ENCODE results near the gene DUSP7. TPM values are rescaled to one million over a fixed set of nuclear protein-coding genes. Genes with fewer than 3 reads are reported as not detected.
A peak's percentile ranks its signal among the peaks of the same experiment; 100 is the strongest.

The DUSP7 gene
- polyA plus RNA-seq, 1 of the 3 experiments (the other 2 are of a cell fraction), result 25.8 TPM

GRCh38 chr3:52069135-52069534, 12.8 kb upstream of the DUSP7 start:
- H3K4me3 ChIP-seq (ENCODE audit: low read depth in 2 of 2, low read length in 1 of 2), result no peak overlapping the region
- H3K4me2 ChIP-seq, result no peak overlapping the region
- H3K27me3 ChIP-seq (ENCODE audit: insufficient read depth), result no peaks in the 10 kb centered on the region
- no peak overlapping the region for H3K9ac ChIP-seq
- no peaks in the 10 kb centered on the region for H4K20me1 ChIP-seq (ENCODE audit: insufficient read depth)
- 83% methylated on average over 5 of the region's 5 CpGs for WGBS (ENCODE audit: low lambda C conversion rate)
- peaks cover 0 to 2% of the 10 kb centered on the region in 2 experiments for H3K36me3 ChIP-seq (replicated peaks in 1 of 2; ENCODE audit: control insufficient read depth in 1 of 2, insufficient read depth in 2 of 2, low read length in 1 of 2)
- POLR2A ChIA-PET, result interaction anchor here (0.7 to 2.2 kb wide), 6 partner anchors 8 to 40 kb away, joined by 3 to 11 read pairs (median 3); partner anchors contain the start of gene DUSP7
- peak overlapping the region in 1 of 2 experiments; percentile 100; a peak in 2 of 4 replicates for H3K27ac ChIP-seq (ENCODE audit: low read depth in 2 of 2, low read length in 1 of 2)
- DNase-seq, result no peak
- no peaks in the 10 kb centered on the region for H3K9me3 ChIP-seq
- no peaks in the 10 kb centered on the region for H3F3A ChIP-seq (replicated peaks; ENCODE audit: insufficient read depth)
- TF ChIP-seq FOSL2 (IDR thresholded peaks at IDR 0.05; ENCODE audit: borderline replicate concordance, low read depth) (no peak), ELF1 (IDR thresholded peaks at IDR 0.05) (no peak), FOXJ3 (CRISPR knock-in tag; IDR thresholded peaks at IDR 0.05) (no peak), PBX3 (IDR thresholded peaks at IDR 0.05) (no peak), NFIC (IDR thresholded peaks at IDR 0.05; ENCODE audit: borderline replicate concordance) (no peak), RAD21 (IDR thresholded peaks at IDR 0.05; ENCODE audit: low read length) (no peak), EP300 (IDR thresholded peaks at IDR 0.05; ENCODE audit: borderline replicate concordance in 1 of 2, low read depth in 1 of 2, low read length in 1 of 2) (no peak), GABPA (IDR thresholded peaks at IDR 0.05; ENCODE audit: low read depth) (no peak), EZH2phosphoT487 (IDR thresholded peaks at IDR 0.05; ENCODE audit: borderline replicate concordance, low read depth) (no peak), SIN3A (IDR thresholded peaks at IDR 0.05; ENCODE audit: borderline replicate concordance, low read depth, low read length) (no peak), GATA2 (CRISPR knock-in tag; IDR thresholded peaks at IDR 0.05) (no peak), NRF1 (IDR thresholded peaks at IDR 0.05; ENCODE audit: low read depth, low read length) (no peak), SMC3 (IDR thresholded peaks at IDR 0.05; ENCODE audit: low read depth, low read length) (no peak), RCOR1 (IDR thresholded peaks at IDR 0.05; ENCODE audit: low read length) (no peak), MXI1 (IDR thresholded peaks at IDR 0.05; ENCODE audit: low read depth, low read length) (no peak)
- TF ChIP-seq, protein P1, sequence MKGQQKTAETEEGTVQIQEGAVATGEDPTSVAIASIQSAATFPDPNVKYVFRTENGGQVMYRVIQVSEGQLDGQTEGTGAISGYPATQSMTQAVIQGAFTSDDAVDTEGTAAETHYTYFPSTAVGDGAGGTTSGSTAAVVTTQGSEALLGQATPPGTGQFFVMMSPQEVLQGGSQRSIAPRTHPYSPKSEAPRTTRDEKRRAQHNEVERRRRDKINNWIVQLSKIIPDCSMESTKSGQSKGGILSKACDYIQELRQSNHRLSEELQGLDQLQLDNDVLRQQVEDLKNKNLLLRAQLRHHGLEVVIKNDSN (IDR thresholded peaks at IDR 0.05; ENCODE audit: borderline replicate concordance, low read depth), result no peak
- TF ChIP-seq, protein P2, sequence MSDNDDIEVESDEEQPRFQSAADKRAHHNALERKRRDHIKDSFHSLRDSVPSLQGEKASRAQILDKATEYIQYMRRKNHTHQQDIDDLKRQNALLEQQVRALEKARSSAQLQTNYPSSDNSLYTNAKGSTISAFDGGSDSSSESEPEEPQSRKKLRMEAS (IDR thresholded peaks at IDR 0.05; ENCODE audit: low read depth), result no peak
- H2AFZ ChIP-seq (ENCODE audit: low read depth), result no peak overlapping the region
- peaks cover 0 to 79% of the 10 kb centered on the region in 2 experiments; a peak in 2 of 4 replicates for H3K4me1 ChIP-seq (ENCODE audit: control insufficient read depth in 1 of 2, insufficient read depth in 2 of 2, low read depth in 1 of 2, low read length in 1 of 2)
- CTCF ChIA-PET, result interaction anchor here (1.1 to 2.9 kb wide), 7 partner anchors 9 to 67 kb away, joined by 3 to 20 read pairs (median 6); partner anchors contain the start of gene DUSP7
- no peaks in the 10 kb centered on the region for H3K79me2 ChIP-seq (ENCODE audit: insufficient read depth)
- no peaks in the 10 kb centered on the region for H3K9me2 ChIP-seq
